ENCODE measurements around the gene PRMT5.
A peak's percentile ranks its signal among the peaks of the same experiment; 100 is the strongest.

Gene PRMT5

DNA sequence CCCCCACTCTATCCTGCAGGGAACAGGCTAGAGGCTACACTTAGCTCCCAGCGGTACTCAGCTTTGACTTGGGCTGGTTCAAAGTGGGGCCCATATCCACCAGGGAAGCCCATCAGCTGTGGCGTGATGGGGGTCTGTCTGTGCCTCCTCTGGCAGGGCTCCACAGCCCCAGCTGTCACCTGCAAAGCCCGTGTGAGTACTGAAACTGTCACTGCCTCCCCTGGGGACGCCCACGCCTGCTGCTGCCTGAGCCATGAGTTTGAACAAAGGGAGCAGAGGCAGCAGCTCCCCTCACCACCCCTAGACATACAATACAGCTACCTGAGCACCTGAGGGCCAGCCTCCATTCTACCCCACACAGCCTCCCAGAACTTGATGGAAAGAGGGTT is 41.2 kb downstream of the PRMT5 start:
- Histone ChIP-seq H3K56ac (ENCODE audit: low read length) (peak overlapping the region; percentile 81), H3K79me1 (ENCODE audit: low read length) (no peaks in the 10 kb centered on the region), H2BK15ac (replicated peaks; ENCODE audit: low read depth) (no peak overlapping the region), H2AK5ac (ENCODE audit: low read length) (peak overlapping the region; percentile 48), H3K79me2 (ENCODE audit: control insufficient read depth, insufficient read depth, low read length) (no peaks in the 10 kb centered on the region), H3K4me3 (ENCODE audit: low read length) (no peak overlapping the region), H3K36me3 (ENCODE audit: control insufficient read depth, insufficient read depth, low read length) (no peaks in the 10 kb centered on the region), H3K4ac (ENCODE audit: low read depth, low read length) (no peak overlapping the region), H2BK120ac (ENCODE audit: low read depth, low read length) (no peak overlapping the region), H4K8ac (ENCODE audit: low read depth, low read length) (no peak overlapping the region), H3K9ac (ENCODE audit: low read length) (peak overlapping the region; percentile 77), H3K4me1 (ENCODE audit: control insufficient read depth, low read depth, low read length) (peaks cover 9% of the 10 kb centered on the region), H4K5ac (ENCODE audit: low read length) (peak overlapping the region; percentile 37), H3K23ac (ENCODE audit: low read length) (no peak overlapping the region), H3K4me2 (ENCODE audit: low read length) (peak overlapping the region; percentile 54), H2BK5ac (ENCODE audit: low read length) (no peak overlapping the region), H3K18ac (ENCODE audit: low read length) (no peak overlapping the region), H3K27me3 (ENCODE audit: insufficient read depth, low read length, poor library complexity) (no peaks in the 10 kb centered on the region), H3K27ac (ENCODE audit: low read depth, low read length) (no peak overlapping the region)
- no CpG with 5 or more reads among the region's 5 CpGs for WGBS (ENCODE audit: extremely low coverage, insufficient coverage, low lambda C conversion rate)
- no peak for DNase-seq

DNA sequence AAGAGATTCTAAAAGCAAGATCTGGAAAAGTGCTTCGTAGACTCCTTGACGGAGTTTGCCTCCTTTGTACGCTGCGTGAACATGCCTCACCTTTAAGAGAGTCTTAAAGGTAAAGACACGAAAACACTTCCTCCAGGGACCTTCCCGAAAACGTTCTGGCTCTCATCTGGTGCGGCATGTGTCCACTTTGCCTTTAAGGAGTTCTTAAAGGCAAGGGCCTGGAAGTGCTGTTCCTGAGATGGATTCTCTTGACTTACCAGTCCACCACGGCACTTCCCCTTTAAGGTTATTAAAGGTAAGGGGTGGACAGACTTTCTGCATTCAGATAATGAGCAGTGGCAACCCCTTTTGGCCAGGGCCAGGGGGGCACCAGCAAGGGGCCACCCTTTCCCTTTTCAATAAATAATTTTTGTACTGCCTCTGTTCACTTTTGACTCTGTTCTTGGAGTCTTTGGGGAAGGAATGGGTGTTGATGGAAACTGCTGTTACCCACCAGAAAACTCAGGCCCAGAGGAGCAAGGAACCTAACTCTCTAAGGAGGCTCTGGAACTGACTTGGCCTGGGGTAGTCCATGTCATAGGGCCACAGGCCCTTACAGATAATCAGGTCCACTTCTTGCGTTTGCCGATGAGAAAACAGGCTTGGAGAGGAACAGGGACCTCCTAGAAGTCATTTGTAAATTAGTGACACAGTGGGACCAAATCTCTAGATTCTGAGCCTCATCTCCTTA is 41.8 kb downstream of the PRMT5 start:
- Histone ChIP-seq H3K9ac (ENCODE audit: low read length) (peak overlapping the region; percentile 77), H3K23ac (ENCODE audit: low read length) (no peak overlapping the region), H3K79me2 (ENCODE audit: control insufficient read depth, insufficient read depth, low read length) (no peaks in the 10 kb centered on the region), H2BK120ac (ENCODE audit: low read depth, low read length) (no peak overlapping the region), H3K4me1 (ENCODE audit: control insufficient read depth, low read depth, low read length) (peaks cover 13% of the 10 kb centered on the region), H3K27me3 (ENCODE audit: insufficient read depth, low read length, poor library complexity) (no peaks in the 10 kb centered on the region), H3K36me3 (ENCODE audit: control insufficient read depth, insufficient read depth, low read length) (no peaks in the 10 kb centered on the region), H3K4ac (ENCODE audit: low read depth, low read length) (peak overlapping the region; percentile 84), H3K56ac (ENCODE audit: low read length) (peak overlapping the region; percentile 81), H3K79me1 (ENCODE audit: low read length) (no peaks in the 10 kb centered on the region), H2BK15ac (replicated peaks; ENCODE audit: low read depth) (no peak overlapping the region), H3K4me3 (ENCODE audit: low read length) (peak overlapping the region; percentile 7), H2AK5ac (ENCODE audit: low read length) (peak overlapping the region; percentile 48), H2BK5ac (ENCODE audit: low read length) (no peak overlapping the region), H4K8ac (ENCODE audit: low read depth, low read length) (no peak overlapping the region), H3K4me2 (ENCODE audit: low read length) (peak overlapping the region; percentile 54), H3K18ac (ENCODE audit: low read length) (peak overlapping the region; percentile 85), H4K5ac (ENCODE audit: low read length) (peak overlapping the region; percentile 37), H3K27ac (ENCODE audit: low read depth, low read length) (peak overlapping the region; percentile 91)
- WGBS (ENCODE audit: extremely low coverage, insufficient coverage, low lambda C conversion rate), result no CpG with 5 or more reads among the region's 11 CpGs
- peak; percentile 98 for DNase-seq

GRCh38 chr14:22886500-22887259 is 42.5 kb downstream of the PRMT5 start:
- peak overlapping the region; percentile 91 for H3K27ac ChIP-seq (ENCODE audit: low read depth, low read length)
- no peaks in the 10 kb centered on the region for H3K79me1 ChIP-seq (ENCODE audit: low read length)
- H3K79me2 ChIP-seq (ENCODE audit: control insufficient read depth, insufficient read depth, low read length), result no peaks in the 10 kb centered on the region
- H3K4ac ChIP-seq (ENCODE audit: low read depth, low read length), result peak overlapping the region; percentile 84
- H3K4me1 ChIP-seq (ENCODE audit: control insufficient read depth, low read depth, low read length), result peaks cover 15% of the 10 kb centered on the region
- peak overlapping the region; percentile 85 for H3K18ac ChIP-seq (ENCODE audit: low read length)
- H3K9ac ChIP-seq (ENCODE audit: low read length), result peak overlapping the region; percentile 77
- H3K36me3 ChIP-seq (ENCODE audit: control insufficient read depth, insufficient read depth, low read length), result no peaks in the 10 kb centered on the region
- H3K56ac ChIP-seq (ENCODE audit: low read length), result peak overlapping the region; percentile 86
- no peak overlapping the region for H4K5ac ChIP-seq (ENCODE audit: low read length)
- no CpG with 5 or more reads among the region's 77 CpGs for WGBS (ENCODE audit: extremely low coverage, insufficient coverage, low lambda C conversion rate)
- peak; percentile 94 for DNase-seq
- H2BK15ac ChIP-seq (replicated peaks; ENCODE audit: low read depth), result no peak overlapping the region
- H3K23ac ChIP-seq (ENCODE audit: low read length), result peak overlapping the region; percentile 10
- H4K8ac ChIP-seq (ENCODE audit: low read depth, low read length), result no peak overlapping the region
- peak overlapping the region; percentile 75 for H3K4me2 ChIP-seq (ENCODE audit: low read length)
- H3K27me3 ChIP-seq (ENCODE audit: insufficient read depth, low read length, poor library complexity), result no peaks in the 10 kb centered on the region
- H2BK5ac ChIP-seq (ENCODE audit: low read length), result no peak overlapping the region
- H3K4me3 ChIP-seq (ENCODE audit: low read length), result peak overlapping the region; percentile 44
- no peak overlapping the region for H2BK120ac ChIP-seq (ENCODE audit: low read depth, low read length)
- H2AK5ac ChIP-seq (ENCODE audit: low read length), result no peak overlapping the region

DNA sequence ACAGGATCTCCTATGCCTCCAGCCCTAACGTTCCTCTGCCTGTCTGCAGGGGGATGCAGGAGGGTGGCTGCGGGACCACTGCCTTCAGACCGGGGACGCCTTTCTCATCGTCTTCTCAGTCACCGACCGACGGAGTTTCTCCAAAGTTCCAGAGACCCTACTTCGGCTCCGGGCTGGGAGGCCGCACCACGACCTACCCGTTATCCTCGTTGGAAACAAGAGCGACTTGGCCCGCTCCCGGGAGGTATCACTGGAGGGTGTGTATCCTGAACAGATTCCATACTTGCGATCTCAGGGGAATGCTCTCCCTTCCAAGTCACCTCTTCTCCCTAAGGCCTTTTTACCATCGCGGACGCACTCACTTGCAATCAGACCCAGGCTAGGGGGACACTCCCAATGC is 43.2 kb downstream of the PRMT5 start:
- Histone ChIP-seq H3K36me3 (ENCODE audit: control insufficient read depth, insufficient read depth, low read length) (no peaks in the 10 kb centered on the region), H4K5ac (ENCODE audit: low read length) (no peak overlapping the region), H3K27ac (ENCODE audit: low read depth, low read length) (no peak overlapping the region), H3K18ac (ENCODE audit: low read length) (no peak overlapping the region), H3K4me2 (ENCODE audit: low read length) (no peak overlapping the region), H2BK15ac (replicated peaks; ENCODE audit: low read depth) (no peak overlapping the region), H2AK5ac (ENCODE audit: low read length) (peak overlapping the region; percentile 15), H2BK120ac (ENCODE audit: low read depth, low read length) (no peak overlapping the region), H3K4me1 (ENCODE audit: control insufficient read depth, low read depth, low read length) (peaks cover 15% of the 10 kb centered on the region), H4K8ac (ENCODE audit: low read depth, low read length) (no peak overlapping the region), H3K4me3 (ENCODE audit: low read length) (no peak overlapping the region), H3K79me1 (ENCODE audit: low read length) (no peaks in the 10 kb centered on the region), H2BK5ac (ENCODE audit: low read length) (no peak overlapping the region), H3K79me2 (ENCODE audit: control insufficient read depth, insufficient read depth, low read length) (no peaks in the 10 kb centered on the region), H3K23ac (ENCODE audit: low read length) (no peak overlapping the region), H3K56ac (ENCODE audit: low read length) (peak overlapping the region; percentile 86), H3K4ac (ENCODE audit: low read depth, low read length) (no peak overlapping the region), H3K9ac (ENCODE audit: low read length) (peak overlapping the region; percentile 65), H3K27me3 (ENCODE audit: insufficient read depth, low read length, poor library complexity) (no peaks in the 10 kb centered on the region)
- WGBS (ENCODE audit: extremely low coverage, insufficient coverage, low lambda C conversion rate), result no CpG with 5 or more reads among the region's 21 CpGs
- DNase-seq, result no peak

- no peaks in the 10 kb centered on the region for H3K36me3 ChIP-seq (ENCODE audit: control insufficient read depth, insufficient read depth, low read length)
- H3K4ac ChIP-seq (ENCODE audit: low read depth, low read length), result no peak overlapping the region
- H3K4me2 ChIP-seq (ENCODE audit: low read length), result no peak overlapping the region
- peaks cover 15% of the 10 kb centered on the region for H3K4me1 ChIP-seq (ENCODE audit: control insufficient read depth, low read depth, low read length)
- no peak overlapping the region for H2BK15ac ChIP-seq (replicated peaks; ENCODE audit: low read depth)
- no peak overlapping the region for H4K5ac ChIP-seq (ENCODE audit: low read length)
- no peaks in the 10 kb centered on the region for H3K79me1 ChIP-seq (ENCODE audit: low read length)
- H4K8ac ChIP-seq (ENCODE audit: low read depth, low read length), result no peak overlapping the region
- H3K27me3 ChIP-seq (ENCODE audit: insufficient read depth, low read length, poor library complexity), result no peaks in the 10 kb centered on the region
- H2AK5ac ChIP-seq (ENCODE audit: low read length), result no peak overlapping the region
- no peak overlapping the region for H3K9ac ChIP-seq (ENCODE audit: low read length)
- no peak overlapping the region for H3K56ac ChIP-seq (ENCODE audit: low read length)
- no peak overlapping the region for H2BK5ac ChIP-seq (ENCODE audit: low read length)
- no peak overlapping the region for H3K23ac ChIP-seq (ENCODE audit: low read length)
- no peak for DNase-seq
- no peak overlapping the region for H3K18ac ChIP-seq (ENCODE audit: low read length)
- H3K79me2 ChIP-seq (ENCODE audit: control insufficient read depth, insufficient read depth, low read length), result no peaks in the 10 kb centered on the region
- WGBS (ENCODE audit: extremely low coverage, insufficient coverage, low lambda C conversion rate), result no CpG with 5 or more reads among the region's 11 CpGs
- no peak overlapping the region for H2BK120ac ChIP-seq (ENCODE audit: low read depth, low read length)
- H3K4me3 ChIP-seq (ENCODE audit: low read length), result no peak overlapping the region
- H3K27ac ChIP-seq (ENCODE audit: low read depth, low read length), result no peak overlapping the region
These were observed 44.2 kb downstream of the PRMT5 start for GRCh38 chr14:22884738-22885523.

Measured in mesendoderm (in vitro differentiated cells).